Stimulated activated CD8-positive, alpha-beta memory T cell treated with anti-CD3 and anti-CD28 coated beads, Interleukin-12 subunit alpha, Interleukin-12 subunit beta, amount 100 ng/mL, for 1 hour (primary cell): ENCODE measurements around the gene MSH2.

ENCODE experiments used
- DNase-seq: peaks from one replicate; pipeline ENCODE4 v3.0.0-alpha.2; 2020; ENCODE audit warnings: low read depth

MSH2 gene

GRCh38 chr2:47508641-47509040 lies 105.7 kb downstream of the MSH2 start:
- no peak for DNase-seq

GRCh38 chr2:47509250-47509649 lies 106.3 kb downstream of the MSH2 start:
- no peak for DNase-seq

GRCh38 chr2:47509821-47510385 lies 106.9 kb downstream of the MSH2 start:
- no peak for DNase-seq

GRCh38 chr2:47510745-47511144 lies 107.8 kb downstream of the MSH2 start:
- DNase-seq = no peak

- DNase-seq = no peak
These were observed 109.7 kb downstream of the MSH2 start for GRCh38 chr2:47512581-47513083.

- no peak for DNase-seq
These were observed 111.1 kb downstream of the MSH2 start for GRCh38 chr2:47513981-47514520.

GRCh38 chr2:47516360-47517104 lies 113.6 kb downstream of the MSH2 start:
- DNase-seq = no peak

GRCh38 chr2:47518497-47519146 lies 115.7 kb downstream of the MSH2 start:
- DNase-seq = no peak

- no peak for DNase-seq
These were observed 116.2 kb downstream of the MSH2 start for GRCh38 chr2:47519147-47519537.

- no peak for DNase-seq
These were observed 116.8 kb downstream of the MSH2 start for GRCh38 chr2:47519604-47520301.

- no peak for DNase-seq
These were observed 117.3 kb downstream of the MSH2 start for GRCh38 chr2:47520302-47520630.

- DNase-seq = peak; percentile 55
These were observed 118.1 kb downstream of the MSH2 start for GRCh38 chr2:47520825-47521665.

- no peak for DNase-seq
These were observed 118.8 kb downstream of the MSH2 start for GRCh38 chr2:47521666-47522285.

GRCh38 chr2:47525167-47525566 lies 122.2 kb downstream of the MSH2 start:
- DNase-seq = no peak

- DNase-seq = no peak
These were observed 125.5 kb downstream of the MSH2 start for GRCh38 chr2:47528455-47528854.

GRCh38 chr2:47528874-47529273 lies 125.9 kb downstream of the MSH2 start:
- no peak for DNase-seq

- DNase-seq = no peak
These were observed 127.3 kb downstream of the MSH2 start for GRCh38 chr2:47530105-47530760.

GRCh38 chr2:47531378-47532042 lies 128.6 kb downstream of the MSH2 start:
- DNase-seq = no peak
